ENCODE data around the gene RPA1. TPM values are rescaled to one million over a fixed set of nuclear protein-coding genes. Genes with fewer than 3 reads are reported as not detected.
A peak's percentile ranks its signal among the peaks of the same experiment; 100 is the strongest.

RPA1 gene
- total RNA-seq, 1 experiment from 2014 or later, result 158 TPM

DNA sequence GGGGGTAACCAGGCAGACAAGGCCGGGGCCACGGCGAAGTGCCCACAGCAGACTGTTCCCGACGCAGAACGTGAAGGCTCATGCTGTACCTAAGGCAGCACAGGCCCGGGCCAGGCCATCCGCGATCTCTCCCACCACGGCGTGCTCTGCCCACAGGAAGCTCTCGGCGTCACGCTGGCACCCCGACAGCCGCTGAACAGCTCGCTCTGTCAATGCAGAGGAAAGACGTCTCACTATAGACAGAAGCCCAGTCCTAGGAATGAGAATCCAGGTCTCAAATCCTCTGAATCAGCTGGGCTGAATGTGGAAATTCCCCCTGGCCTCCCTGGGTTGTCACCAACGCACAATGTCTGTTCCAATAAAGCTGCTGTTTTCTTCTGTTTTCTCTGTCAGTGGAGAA is 46.5 kb upstream of the RPA1 start:
- ChIA-PET CTCF (interaction anchor here (0.6 to 4.2 kb wide), 18 partner anchors 10 to 134 kb away, joined by 3 to 64 read pairs (median 6); partner anchors contain the start of genes RILP, RPA1, SERPINF1 and SMYD4), POLR2A (interaction anchor here (1.0 to 1.3 kb wide), 3 partner anchors 13 to 70 kb away, joined by 4 to 10 read pairs (median 4); no protein-coding TSS in a partner anchor)
- Mint-ChIP-seq H3K27me3 (ENCODE audit: low read depth) (no peaks in the 10 kb centered on the region), H3K27ac (peak overlapping the region; percentile 69), H3K4me1 (no peaks in the 10 kb centered on the region), H3K9me3 (no peaks in the 10 kb centered on the region), H3K4me3 (no peak overlapping the region), H3K36me3 (peaks cover 61% of the 10 kb centered on the region)
- ATAC-seq (no peak), DNase-seq (ENCODE audit: low spot score) (no peak)
- TF ChIP-seq KAT7 (CRISPR knock-in tag; IDR thresholded peaks at IDR 0.05; ENCODE audit: borderline replicate concordance), result no peak
- TF ChIP-seq, protein P1, sequence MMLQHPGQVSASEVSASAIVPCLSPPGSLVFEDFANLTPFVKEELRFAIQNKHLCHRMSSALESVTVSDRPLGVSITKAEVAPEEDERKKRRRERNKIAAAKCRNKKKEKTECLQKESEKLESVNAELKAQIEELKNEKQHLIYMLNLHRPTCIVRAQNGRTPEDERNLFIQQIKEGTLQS (CRISPR knock-in tag; conservative IDR thresholded peaks at IDR 0.05), result no peak
- no peak for TF ChIP-seq FOXP1 (CRISPR knock-in tag; IDR thresholded peaks at IDR 0.05; ENCODE audit: borderline replicate concordance)
- TF ChIP-seq, protein P2, sequence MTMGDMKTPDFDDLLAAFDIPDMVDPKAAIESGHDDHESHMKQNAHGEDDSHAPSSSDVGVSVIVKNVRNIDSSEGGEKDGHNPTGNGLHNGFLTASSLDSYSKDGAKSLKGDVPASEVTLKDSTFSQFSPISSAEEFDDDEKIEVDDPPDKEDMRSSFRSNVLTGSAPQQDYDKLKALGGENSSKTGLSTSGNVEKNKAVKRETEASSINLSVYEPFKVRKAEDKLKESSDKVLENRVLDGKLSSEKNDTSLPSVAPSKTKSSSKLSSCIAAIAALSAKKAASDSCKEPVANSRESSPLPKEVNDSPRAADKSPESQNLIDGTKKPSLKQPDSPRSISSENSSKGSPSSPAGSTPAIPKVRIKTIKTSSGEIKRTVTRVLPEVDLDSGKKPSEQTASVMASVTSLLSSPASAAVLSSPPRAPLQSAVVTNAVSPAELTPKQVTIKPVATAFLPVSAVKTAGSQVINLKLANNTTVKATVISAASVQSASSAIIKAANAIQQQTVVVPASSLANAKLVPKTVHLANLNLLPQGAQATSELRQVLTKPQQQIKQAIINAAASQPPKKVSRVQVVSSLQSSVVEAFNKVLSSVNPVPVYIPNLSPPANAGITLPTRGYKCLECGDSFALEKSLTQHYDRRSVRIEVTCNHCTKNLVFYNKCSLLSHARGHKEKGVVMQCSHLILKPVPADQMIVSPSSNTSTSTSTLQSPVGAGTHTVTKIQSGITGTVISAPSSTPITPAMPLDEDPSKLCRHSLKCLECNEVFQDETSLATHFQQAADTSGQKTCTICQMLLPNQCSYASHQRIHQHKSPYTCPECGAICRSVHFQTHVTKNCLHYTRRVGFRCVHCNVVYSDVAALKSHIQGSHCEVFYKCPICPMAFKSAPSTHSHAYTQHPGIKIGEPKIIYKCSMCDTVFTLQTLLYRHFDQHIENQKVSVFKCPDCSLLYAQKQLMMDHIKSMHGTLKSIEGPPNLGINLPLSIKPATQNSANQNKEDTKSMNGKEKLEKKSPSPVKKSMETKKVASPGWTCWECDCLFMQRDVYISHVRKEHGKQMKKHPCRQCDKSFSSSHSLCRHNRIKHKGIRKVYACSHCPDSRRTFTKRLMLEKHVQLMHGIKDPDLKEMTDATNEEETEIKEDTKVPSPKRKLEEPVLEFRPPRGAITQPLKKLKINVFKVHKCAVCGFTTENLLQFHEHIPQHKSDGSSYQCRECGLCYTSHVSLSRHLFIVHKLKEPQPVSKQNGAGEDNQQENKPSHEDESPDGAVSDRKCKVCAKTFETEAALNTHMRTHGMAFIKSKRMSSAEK (CRISPR knock-in tag; IDR thresholded peaks at IDR 0.05; ENCODE audit: borderline replicate concordance), result no peak
- TF ChIP-seq, protein P3, sequence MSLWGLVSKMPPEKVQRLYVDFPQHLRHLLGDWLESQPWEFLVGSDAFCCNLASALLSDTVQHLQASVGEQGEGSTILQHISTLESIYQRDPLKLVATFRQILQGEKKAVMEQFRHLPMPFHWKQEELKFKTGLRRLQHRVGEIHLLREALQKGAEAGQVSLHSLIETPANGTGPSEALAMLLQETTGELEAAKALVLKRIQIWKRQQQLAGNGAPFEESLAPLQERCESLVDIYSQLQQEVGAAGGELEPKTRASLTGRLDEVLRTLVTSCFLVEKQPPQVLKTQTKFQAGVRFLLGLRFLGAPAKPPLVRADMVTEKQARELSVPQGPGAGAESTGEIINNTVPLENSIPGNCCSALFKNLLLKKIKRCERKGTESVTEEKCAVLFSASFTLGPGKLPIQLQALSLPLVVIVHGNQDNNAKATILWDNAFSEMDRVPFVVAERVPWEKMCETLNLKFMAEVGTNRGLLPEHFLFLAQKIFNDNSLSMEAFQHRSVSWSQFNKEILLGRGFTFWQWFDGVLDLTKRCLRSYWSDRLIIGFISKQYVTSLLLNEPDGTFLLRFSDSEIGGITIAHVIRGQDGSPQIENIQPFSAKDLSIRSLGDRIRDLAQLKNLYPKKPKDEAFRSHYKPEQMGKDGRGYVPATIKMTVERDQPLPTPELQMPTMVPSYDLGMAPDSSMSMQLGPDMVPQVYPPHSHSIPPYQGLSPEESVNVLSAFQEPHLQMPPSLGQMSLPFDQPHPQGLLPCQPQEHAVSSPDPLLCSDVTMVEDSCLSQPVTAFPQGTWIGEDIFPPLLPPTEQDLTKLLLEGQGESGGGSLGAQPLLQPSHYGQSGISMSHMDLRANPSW (CRISPR knock-in tag; conservative IDR thresholded peaks at IDR 0.05; ENCODE audit: low read depth), result no peak
- TF ChIP-seq, protein P4, sequence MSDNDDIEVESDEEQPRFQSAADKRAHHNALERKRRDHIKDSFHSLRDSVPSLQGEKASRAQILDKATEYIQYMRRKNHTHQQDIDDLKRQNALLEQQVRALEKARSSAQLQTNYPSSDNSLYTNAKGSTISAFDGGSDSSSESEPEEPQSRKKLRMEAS (CRISPR knock-in tag; IDR thresholded peaks at IDR 0.05), result no peak
- no peak for TF ChIP-seq JAZF1 (CRISPR knock-in tag; IDR thresholded peaks at IDR 0.05)
- no peak for TF ChIP-seq HMGA2 (CRISPR knock-in tag; IDR thresholded peaks at IDR 0.05)
- TF ChIP-seq, protein P5, sequence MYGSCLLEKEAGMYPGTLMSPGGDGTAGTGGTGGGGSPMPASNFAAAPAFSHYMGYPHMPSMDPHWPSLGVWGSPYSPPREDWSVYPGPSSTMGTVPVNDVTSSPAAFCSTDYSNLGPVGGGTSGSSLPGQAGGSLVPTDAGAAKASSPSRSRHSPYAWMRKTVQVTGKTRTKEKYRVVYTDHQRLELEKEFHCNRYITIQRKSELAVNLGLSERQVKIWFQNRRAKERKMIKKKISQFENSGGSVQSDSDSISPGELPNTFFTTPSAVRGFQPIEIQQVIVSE (CRISPR knock-in tag; IDR thresholded peaks at IDR 0.05; ENCODE audit: borderline replicate concordance), result no peak
- TF ChIP-seq, protein P6, sequence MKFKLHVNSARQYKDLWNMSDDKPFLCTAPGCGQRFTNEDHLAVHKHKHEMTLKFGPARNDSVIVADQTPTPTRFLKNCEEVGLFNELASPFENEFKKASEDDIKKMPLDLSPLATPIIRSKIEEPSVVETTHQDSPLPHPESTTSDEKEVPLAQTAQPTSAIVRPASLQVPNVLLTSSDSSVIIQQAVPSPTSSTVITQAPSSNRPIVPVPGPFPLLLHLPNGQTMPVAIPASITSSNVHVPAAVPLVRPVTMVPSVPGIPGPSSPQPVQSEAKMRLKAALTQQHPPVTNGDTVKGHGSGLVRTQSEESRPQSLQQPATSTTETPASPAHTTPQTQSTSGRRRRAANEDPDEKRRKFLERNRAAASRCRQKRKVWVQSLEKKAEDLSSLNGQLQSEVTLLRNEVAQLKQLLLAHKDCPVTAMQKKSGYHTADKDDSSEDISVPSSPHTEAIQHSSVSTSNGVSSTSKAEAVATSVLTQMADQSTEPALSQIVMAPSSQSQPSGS (CRISPR knock-in tag; IDR thresholded peaks at IDR 0.05; ENCODE audit: borderline replicate concordance, low read depth), result no peak
- no peak for TF ChIP-seq RORB (CRISPR knock-in tag; IDR thresholded peaks at IDR 0.05)
- TF ChIP-seq ZNF121 (CRISPR knock-in tag; IDR thresholded peaks at IDR 0.05), result no peak
- TF ChIP-seq GTF2I (CRISPR knock-in tag; conservative IDR thresholded peaks at IDR 0.05), result no peak
- no peak for TF ChIP-seq IRF2 (CRISPR knock-in tag; IDR thresholded peaks at IDR 0.05; ENCODE audit: borderline replicate concordance, low read depth)

Measured in WTC11 (cell line).